Measurements from ENCODE around the gene SEPTIN2.
A peak's percentile ranks its signal among the peaks of the same experiment; 100 is the strongest.
"Not testable (repeated sequence)": the region's sequence is repeated elsewhere in the genome, so short reads cannot be mapped to it uniquely, and the experiment has no call there.

The SEPTIN2 gene

GRCh38 chr2:241315093-241315878 lies 439 bp upstream of the SEPTIN2 start, which contains the start of gene HDLBP:
Gene HDLBP (minus strand): TSS chr2:241315672. CDS start chr2:241266869, 48,803 bp downstream.
- DNase-seq, result peak; percentile 96

- no peak for DNase-seq
These were observed 1.1 kb downstream of the SEPTIN2 start for GRCh38 chr2:241316825-241317224.

DNA sequence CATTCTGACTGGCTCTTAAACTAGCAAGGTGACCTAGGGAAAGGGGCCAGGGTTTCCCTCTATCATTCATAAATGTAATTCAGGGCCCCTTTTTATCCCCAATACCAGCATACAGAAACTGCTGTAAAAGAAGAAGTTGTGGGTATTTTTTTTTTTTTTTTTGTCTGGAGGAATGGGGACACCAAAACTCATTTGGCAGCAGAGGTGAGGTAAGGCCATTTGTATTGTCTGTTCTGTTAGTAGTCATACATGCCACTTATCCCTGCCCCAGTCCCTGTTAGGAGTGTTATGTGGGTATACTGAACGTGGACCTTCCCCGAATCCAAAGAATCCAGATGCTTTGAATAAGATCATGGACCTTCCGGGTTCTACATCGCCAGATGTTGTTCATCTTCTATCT lies 1.7 kb downstream of the SEPTIN2 start:
- DNase-seq, result no peak

- DNase-seq, result not testable (repeated sequence)
These were observed 3.1 kb downstream of the SEPTIN2 start for GRCh38 chr2:241318830-241319229.

DNA sequence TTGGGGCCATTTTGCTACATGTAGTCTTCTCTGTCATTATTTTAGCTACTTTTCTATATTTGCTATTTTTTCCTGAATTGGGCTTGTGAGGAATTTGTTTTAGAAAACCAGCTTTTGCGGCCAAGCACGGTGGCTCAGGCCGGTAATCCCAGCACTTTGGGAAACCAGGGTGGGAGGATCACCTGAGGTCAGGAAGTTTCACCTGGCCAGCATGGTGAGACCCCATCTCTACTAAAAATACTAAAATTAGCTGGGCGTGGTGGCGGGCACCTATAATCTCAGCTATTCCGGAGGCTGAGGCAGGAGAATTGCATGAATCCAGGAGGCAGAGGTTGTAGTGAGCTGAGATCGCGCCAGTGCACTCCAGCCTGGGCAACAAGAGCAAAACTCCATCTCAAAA lies 4.7 kb downstream of the SEPTIN2 start:
- no peak for DNase-seq

DNA sequence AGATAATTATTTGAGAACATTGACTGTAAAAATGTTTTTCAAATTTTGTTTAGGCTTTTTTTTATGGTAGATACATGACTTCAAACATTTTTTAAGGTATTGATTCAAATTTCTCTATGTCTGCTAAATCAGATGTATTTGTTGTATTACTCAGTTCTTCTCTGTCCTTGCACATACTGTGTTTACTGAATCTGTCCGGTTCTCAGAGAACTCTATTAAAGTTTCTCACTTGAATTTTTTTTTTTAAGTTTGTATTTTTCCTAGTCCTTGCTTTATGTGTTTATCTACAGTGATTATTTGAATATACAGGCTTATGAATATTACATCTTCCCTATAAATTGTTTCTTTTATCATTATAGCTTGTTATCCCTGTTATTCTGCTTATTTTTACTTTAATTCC lies 5.3 kb downstream of the SEPTIN2 start:
- DNase-seq, result no peak

DNA sequence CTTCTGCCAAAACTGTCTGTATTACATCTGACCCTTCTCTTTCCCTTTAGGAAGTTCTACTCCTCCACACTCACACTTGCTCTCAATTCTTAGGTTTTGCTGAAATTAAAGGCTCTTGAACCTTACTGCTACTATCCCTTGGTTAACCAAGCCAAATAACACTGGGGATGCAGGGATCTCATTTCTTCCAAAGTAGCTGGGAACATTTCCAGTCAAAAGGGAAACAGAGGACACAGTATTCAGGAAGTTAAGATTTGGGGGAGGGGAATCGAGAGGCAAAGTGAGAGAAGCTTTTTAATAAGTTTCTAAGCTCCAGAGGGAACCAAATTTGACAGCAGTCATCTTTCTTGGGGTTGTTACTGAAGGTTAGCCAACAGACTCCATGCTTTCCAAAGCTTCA lies 6.2 kb downstream of the SEPTIN2 start:
- no peak for DNase-seq

- DNase-seq, result no peak
These were observed 8.1 kb downstream of the SEPTIN2 start for GRCh38 chr2:241323778-241324177.

- DNase-seq, result no peak
These were observed 9.1 kb downstream of the SEPTIN2 start for GRCh38 chr2:241324775-241325174.

- DNase-seq, result no peak
These were observed 9.5 kb downstream of the SEPTIN2 start for GRCh38 chr2:241325257-241325656.

DNA sequence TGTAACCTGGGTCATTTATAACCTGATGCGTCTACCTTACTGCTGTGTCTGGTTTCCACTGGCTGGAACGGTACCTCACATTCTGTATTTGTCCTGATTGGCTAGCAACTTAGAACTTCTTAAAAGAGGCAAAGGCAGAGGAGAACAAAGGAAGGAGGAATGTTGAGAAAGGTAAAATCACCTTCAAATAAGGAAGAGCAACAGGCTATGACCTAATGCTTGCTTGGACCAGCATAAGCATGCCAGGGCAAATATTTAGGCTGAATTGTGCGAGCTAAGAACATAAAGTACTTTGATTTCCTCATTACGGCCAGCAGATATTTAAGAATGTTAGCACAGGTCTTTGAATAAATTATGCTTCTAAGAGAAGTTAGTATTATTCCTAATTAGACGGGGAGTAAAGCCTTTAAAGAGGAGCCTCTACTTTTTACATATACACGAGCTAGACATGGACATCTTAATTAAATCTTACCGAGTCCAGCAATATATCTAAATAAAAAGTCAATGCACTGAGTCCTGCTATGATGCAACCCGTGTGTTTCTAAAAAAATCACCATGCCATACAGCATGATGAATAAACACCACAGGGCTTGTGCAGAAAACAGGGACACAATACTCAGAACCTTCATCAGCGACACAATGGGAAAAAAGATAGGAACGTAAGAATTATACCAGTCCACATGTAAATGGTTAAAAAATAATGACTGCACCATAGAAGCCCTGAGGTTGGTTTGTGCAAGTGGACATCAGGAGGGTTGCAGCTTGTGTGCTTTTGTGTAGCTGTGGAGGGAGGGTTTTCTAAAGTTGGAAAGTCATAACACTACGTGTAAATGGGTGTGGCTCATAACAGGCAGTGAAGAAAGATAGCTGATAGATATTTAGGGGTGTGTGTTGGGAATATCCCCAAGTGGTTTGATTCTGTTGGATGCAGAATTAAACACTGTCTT lies 14.2 kb downstream of the SEPTIN2 start:
- DNase-seq, result no peak

- DNase-seq, result no peak
These were observed 14.9 kb downstream of the SEPTIN2 start for GRCh38 chr2:241330616-241330981.

DNA sequence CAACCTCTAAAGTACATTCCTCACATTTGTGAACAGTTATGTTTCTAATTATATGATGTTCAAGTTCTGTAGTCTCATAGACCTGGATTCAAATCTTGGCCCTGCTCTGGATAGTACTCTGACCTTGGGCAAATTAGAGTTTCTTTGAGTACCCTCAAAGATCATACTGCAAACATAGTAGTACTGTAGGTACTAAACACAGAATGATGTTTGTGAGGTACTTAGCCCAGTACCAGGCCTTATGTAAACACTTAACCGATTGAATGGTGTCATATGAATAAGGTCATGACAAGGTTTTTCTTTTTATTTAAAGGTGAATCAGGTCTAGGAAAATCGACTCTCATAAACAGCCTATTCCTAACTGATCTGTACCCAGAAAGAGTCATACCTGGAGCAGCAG lies 19.1 kb downstream of the SEPTIN2 start:
- no peak for DNase-seq

DNA sequence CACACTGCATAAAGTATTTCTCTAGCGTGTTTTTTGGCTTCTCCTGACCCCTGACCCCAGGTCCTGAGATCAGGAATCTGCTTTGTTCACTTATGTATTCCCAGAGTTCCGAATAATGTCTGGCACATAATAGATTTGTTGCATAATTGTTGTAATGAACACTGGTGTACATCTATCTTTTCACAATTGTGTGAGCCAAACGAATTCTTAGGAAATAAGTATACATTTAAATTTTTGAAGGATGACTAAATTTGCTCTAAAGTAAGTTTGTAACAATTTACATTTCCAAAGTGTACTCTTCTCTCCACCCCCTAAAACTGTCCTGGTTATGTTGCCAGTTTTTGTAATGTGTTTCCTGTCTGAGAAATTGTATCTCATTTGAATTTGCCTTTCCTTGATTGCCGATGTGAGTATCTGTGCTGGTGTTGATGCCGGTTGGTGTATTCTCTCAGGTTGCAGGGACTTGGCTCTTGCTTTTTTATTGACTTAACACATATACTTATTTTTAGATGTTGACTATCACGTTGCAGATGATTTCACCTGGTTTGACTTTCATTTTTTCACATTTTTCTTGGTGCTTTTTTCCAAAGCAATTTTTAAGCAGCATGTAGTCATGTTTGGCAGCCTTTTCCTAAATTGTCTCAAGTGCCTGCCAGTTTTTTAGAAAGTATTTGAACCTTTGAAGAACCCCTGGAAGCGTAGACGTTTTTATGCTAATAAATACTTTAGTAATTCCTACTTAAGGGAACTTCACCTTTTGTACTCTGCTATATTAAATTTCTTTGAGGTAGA lies 24.3 kb downstream of the SEPTIN2 start:
- no peak for DNase-seq

- no peak for DNase-seq
These were observed 25.0 kb downstream of the SEPTIN2 start for GRCh38 chr2:241340631-241341163.

DNA sequence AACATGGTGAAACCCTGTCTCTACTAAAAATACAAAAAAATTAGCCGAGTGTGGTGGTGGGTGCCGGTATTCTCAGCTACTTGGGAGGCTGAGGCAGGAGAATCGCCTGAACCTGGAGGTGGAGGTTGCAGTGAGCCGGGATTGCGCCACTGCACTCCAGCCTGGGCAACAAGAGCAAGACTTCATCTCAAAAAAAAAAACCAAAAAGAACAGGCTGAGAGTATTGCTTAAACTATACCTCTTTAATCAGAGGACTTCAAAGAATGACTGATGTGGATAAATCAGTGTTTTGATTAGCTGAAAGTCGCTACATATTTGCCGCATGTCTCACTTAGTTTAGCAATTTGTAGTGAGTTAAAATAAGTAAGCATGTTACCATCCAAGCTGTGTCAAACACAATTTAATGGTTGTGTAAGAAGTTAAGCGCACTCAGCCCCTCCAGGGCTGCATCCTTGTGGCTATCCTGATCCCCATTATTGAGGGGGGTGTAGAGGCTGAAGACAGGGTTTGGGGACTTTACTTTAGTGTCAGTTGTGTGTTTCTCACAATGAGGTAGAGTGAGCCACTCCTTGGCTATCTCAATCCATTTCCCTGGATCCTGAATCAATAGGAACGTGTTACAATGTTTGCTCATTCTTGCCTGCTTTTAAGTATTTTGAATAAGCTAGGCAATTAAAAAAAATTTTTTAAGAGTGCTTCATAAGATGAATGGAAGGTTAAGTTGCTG lies 29.4 kb downstream of the SEPTIN2 start:
- DNase-seq, result no peak

- DNase-seq, result no peak
These were observed 34.2 kb downstream of the SEPTIN2 start for GRCh38 chr2:241349941-241350340.

- no peak for DNase-seq
These were observed 34.8 kb downstream of the SEPTIN2 start for GRCh38 chr2:241350530-241350877.

- no peak for DNase-seq
These were observed 35.3 kb downstream of the SEPTIN2 start for GRCh38 chr2:241350878-241351639.

DNA sequence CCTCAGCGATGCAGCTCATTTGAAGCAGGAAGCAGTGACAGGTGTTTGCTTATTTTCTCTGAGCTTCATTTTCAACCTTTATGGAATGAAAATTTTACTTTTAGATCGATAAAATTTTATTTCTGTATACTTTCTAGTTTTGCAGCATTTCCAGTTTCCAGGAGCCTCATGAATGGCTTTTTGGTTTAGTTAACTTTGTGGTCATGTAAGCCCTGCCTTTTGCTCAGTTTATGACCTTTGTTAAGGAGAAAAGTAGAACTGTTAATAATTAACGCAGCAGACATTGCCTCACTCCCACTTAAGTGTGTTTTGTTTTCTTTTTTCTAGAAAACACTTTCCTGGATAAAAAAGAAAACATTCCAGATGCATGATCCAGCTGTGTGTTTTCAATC lies 35.9 kb downstream of the SEPTIN2 start:
- no peak for DNase-seq

DNA sequence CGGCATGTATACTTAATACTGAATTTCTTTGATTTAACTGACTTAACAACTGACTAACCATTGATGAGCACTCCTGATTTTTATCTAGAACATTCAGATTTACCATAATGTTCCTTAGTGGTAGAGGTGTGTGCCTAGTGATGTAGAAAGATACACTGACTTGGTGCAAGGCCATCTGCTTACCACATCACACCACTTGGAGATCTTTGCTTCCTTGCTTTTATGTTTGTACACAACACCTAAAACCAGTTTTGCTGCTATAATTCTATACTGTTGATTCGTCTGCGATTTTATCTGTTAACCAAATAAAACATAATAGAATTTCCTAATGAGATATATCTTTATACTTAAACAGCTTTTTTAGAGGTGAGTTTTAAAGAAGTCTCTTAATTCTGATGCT lies 36.5 kb downstream of the SEPTIN2 start:
- DNase-seq, result no peak

All from NCI-H69 (cell line).